Measurements from ENCODE around the gene LDLRAD3. TPM values are rescaled to one million over a fixed set of nuclear protein-coding genes. Genes with fewer than 3 reads are reported as not detected.

Gene LDLRAD3
- total RNA-seq, 5 donors from 2014 or later (not counting 1 experiment from before 2014, with no cell fraction given), result 0.18 to 0.22 TPM; not detected in 3

- no peaks in the 10 kb centered on the region for H3K4me1 ChIP-seq (ENCODE audit: control insufficient read depth in 1 of 2, extremely low read depth in 1 of 2, insufficient read depth in 2 of 2, low read length in 2 of 2)
- H3K36me3 ChIP-seq (ENCODE audit: control insufficient read depth in 2 of 2, extremely low read depth in 1 of 2, insufficient read depth in 1 of 2, low read length in 1 of 2), result no peaks in the 10 kb centered on the region
- DNase-seq (no peak), ATAC-seq (replicated peaks in 1 of 4) (no peak)
- no peaks in the 10 kb centered on the region for H3K4me1 Mint-ChIP-seq
- H3K27me3 ChIP-seq (replicated peaks in 1 of 2; ENCODE audit: control insufficient read depth in 2 of 2, extremely low read depth in 1 of 2, insufficient read depth in 2 of 2, low read length in 1 of 2), result peaks cover 0 to 12% of the 10 kb centered on the region in 2 experiments
- H3K27me3 Mint-ChIP-seq, result peaks cover 35 to 70% of the 10 kb centered on the region in 2 donors
- H3K4me3 Mint-ChIP-seq, result no peak overlapping the region
- no peaks in the 10 kb centered on the region for H3K9me3 ChIP-seq
- H3K4me3 ChIP-seq (ENCODE audit: control insufficient read depth in 1 of 2, extremely low read depth in 1 of 2, low read length in 1 of 2), result no peak overlapping the region
- no peaks in the 10 kb centered on the region for H3K9me3 Mint-ChIP-seq
- no peak overlapping the region for H3K27ac ChIP-seq (ENCODE audit: low read length)
- WGBS (ENCODE audit: insufficient coverage), result 60% methylated on average over 1 of the region's 3 CpGs
- ChIA-PET POLR2A (no interaction called here), CTCF (no interaction called here)
- no peak overlapping the region for H3K27ac Mint-ChIP-seq
- no peaks in the 10 kb centered on the region for H3K36me3 Mint-ChIP-seq
Observed at GRCh38 chr11:36247493-36247892, 303.6 kb downstream of the LDLRAD3 start.

DNA sequence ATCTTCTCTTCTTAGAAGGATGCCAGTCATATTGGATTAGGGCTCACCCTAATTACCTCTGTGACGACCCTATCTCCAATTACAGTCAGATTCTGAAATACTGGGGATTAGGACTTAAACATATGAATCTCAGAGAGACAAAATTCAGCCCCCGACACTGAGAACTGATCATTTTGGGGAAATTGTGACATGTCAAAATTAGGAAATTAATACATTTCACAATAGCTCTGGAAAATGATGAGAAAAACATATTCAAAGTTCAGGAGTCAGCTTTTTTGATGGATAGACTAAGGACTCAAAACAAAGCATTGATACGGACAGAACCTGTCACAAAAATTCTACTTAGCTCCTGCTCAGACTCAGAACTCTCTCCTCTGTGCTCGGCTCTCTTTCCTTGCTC lies 304.6 kb downstream of the LDLRAD3 start:
- peaks cover 31 to 70% of the 10 kb centered on the region in 2 donors for H3K27me3 Mint-ChIP-seq
- no peak for DNase-seq
- no peak for ATAC-seq (replicated peaks in 1 of 4)

DNA sequence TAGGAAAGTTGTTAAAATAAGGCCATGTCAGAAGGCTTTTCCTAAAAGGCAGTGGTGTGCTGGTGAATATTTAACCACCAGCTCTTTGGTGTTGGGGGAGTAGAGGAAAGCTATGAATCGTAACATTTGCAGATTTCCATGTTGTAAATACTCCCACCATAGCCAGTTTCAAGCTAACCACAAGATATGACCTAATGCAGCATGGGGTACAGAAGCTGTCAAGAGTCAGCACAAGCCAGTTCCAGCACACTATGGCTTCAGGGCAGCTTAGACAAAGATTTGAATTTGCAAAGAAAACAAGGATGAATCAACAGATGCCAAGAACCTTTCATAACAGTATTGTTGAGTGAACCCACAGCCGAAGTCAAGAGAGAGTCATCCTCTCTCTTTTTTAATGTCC lies 305.4 kb downstream of the LDLRAD3 start:
- POLR2A ChIA-PET, result no interaction called here

More for the DNA sequence above, 304.6 kb downstream of the LDLRAD3 start:
- ChIA-PET POLR2A (no interaction called here), CTCF (no interaction called here)
- H3K4me1 Mint-ChIP-seq, result no peaks in the 10 kb centered on the region
- Histone ChIP-seq H3K27ac (ENCODE audit: low read length) (no peak overlapping the region), H3K4me3 (ENCODE audit: control insufficient read depth in 1 of 2, extremely low read depth in 1 of 2, low read length in 1 of 2) (no peak overlapping the region), H3K27me3 (replicated peaks in 1 of 2; ENCODE audit: control insufficient read depth in 2 of 2, extremely low read depth in 1 of 2, insufficient read depth in 2 of 2, low read length in 1 of 2) (peaks cover 0 to 10% of the 10 kb centered on the region in 2 experiments), H3K36me3 (ENCODE audit: control insufficient read depth in 2 of 2, extremely low read depth in 1 of 2, insufficient read depth in 1 of 2, low read length in 1 of 2) (no peaks in the 10 kb centered on the region), H3K9me3 (no peaks in the 10 kb centered on the region), H3K4me1 (ENCODE audit: control insufficient read depth in 1 of 2, extremely low read depth in 1 of 2, insufficient read depth in 2 of 2, low read length in 2 of 2) (no peaks in the 10 kb centered on the region)
- H3K4me3 Mint-ChIP-seq, result no peak overlapping the region
- no peaks in the 10 kb centered on the region for H3K9me3 Mint-ChIP-seq
- WGBS (ENCODE audit: insufficient coverage), result 76% methylated on average over 2 of the region's 4 CpGs
- H3K36me3 Mint-ChIP-seq, result no peaks in the 10 kb centered on the region
- H3K27ac Mint-ChIP-seq, result no peak overlapping the region

DNA sequence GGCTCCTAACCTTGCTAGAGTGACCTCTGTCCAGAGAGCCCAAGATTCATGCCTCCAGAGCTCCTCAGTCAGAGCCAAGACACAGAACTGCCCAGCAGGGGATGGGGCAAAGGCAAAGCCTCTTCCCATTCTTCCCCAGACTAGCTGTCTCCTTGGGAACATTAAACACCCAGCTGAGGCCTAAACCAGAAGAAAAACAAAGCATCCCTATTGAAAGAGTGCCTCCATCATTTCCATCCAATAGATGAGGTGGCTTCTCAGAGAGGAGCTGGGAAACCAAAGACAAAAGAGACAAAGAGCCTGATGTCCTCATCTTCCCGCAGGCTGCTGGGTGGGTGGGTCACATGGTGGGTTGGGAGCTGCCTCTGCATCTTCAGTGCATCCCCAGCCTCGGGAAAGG lies 308.0 kb downstream of the LDLRAD3 start:
- peaks cover 0 to 9% of the 10 kb centered on the region in 2 experiments for H3K27me3 ChIP-seq (replicated peaks in 1 of 2; ENCODE audit: control insufficient read depth in 2 of 2, extremely low read depth in 1 of 2, insufficient read depth in 2 of 2, low read length in 1 of 2)
- Mint-ChIP-seq H3K27ac (no peak overlapping the region), H3K9me3 (no peaks in the 10 kb centered on the region), H3K4me3 (no peak overlapping the region), H3K27me3 (peaks cover 30 to 47% of the 10 kb centered on the region in 2 donors), H3K4me1 (no peaks in the 10 kb centered on the region), H3K36me3 (no peaks in the 10 kb centered on the region)
- no peak overlapping the region for H3K4me3 ChIP-seq (ENCODE audit: control insufficient read depth in 1 of 2, extremely low read depth in 1 of 2, low read length in 1 of 2)
- no peak for DNase-seq
- POLR2A ChIA-PET, result no interaction called here
- no peak overlapping the region for H3K27ac ChIP-seq (ENCODE audit: low read length)
- CTCF ChIA-PET, result no interaction called here
- H3K9me3 ChIP-seq, result no peaks in the 10 kb centered on the region
- 40% methylated on average over 1 of the region's 2 CpGs for WGBS (ENCODE audit: insufficient coverage)
- H3K36me3 ChIP-seq (ENCODE audit: control insufficient read depth in 2 of 2, extremely low read depth in 1 of 2, insufficient read depth in 1 of 2, low read length in 1 of 2), result no peaks in the 10 kb centered on the region
- no peaks in the 10 kb centered on the region for H3K4me1 ChIP-seq (ENCODE audit: control insufficient read depth in 1 of 2, extremely low read depth in 1 of 2, insufficient read depth in 2 of 2, low read length in 2 of 2)
- no peak for ATAC-seq (replicated peaks in 1 of 4)

More for the DNA sequence above, 305.4 kb downstream of the LDLRAD3 start:
- H3K27ac Mint-ChIP-seq, result no peak overlapping the region
- H3K4me1 Mint-ChIP-seq, result no peaks in the 10 kb centered on the region
- no peaks in the 10 kb centered on the region for H3K9me3 Mint-ChIP-seq
- no peaks in the 10 kb centered on the region for H3K36me3 Mint-ChIP-seq
- Histone ChIP-seq H3K4me3 (ENCODE audit: control insufficient read depth in 1 of 2, extremely low read depth in 1 of 2, low read length in 1 of 2) (no peak overlapping the region), H3K27me3 (replicated peaks in 1 of 2; ENCODE audit: control insufficient read depth in 2 of 2, extremely low read depth in 1 of 2, insufficient read depth in 2 of 2, low read length in 1 of 2) (peaks cover 0 to 7% of the 10 kb centered on the region in 2 experiments), H3K36me3 (ENCODE audit: control insufficient read depth in 2 of 2, extremely low read depth in 1 of 2, insufficient read depth in 1 of 2, low read length in 1 of 2) (no peaks in the 10 kb centered on the region), H3K9me3 (no peaks in the 10 kb centered on the region), H3K27ac (ENCODE audit: low read length) (no peak overlapping the region), H3K4me1 (ENCODE audit: control insufficient read depth in 1 of 2, extremely low read depth in 1 of 2, insufficient read depth in 2 of 2, low read length in 2 of 2) (no peaks in the 10 kb centered on the region)
- CTCF ChIA-PET, result interaction anchor here (0.5 to 0.6 kb wide), 3 partner anchors 16 to 418 kb away, joined by 3 to 8 read pairs (median 6); no protein-coding TSS in a partner anchor
- DNase-seq (no peak), ATAC-seq (replicated peaks in 1 of 4) (no peak)
- H3K4me3 Mint-ChIP-seq, result no peak overlapping the region
- no CpG with 5 or more reads among the region's 2 CpGs for WGBS (ENCODE audit: insufficient coverage)
- H3K27me3 Mint-ChIP-seq, result peaks cover 32 to 66% of the 10 kb centered on the region in 2 donors

GRCh38 chr11:36253238-36253637 lies 309.4 kb downstream of the LDLRAD3 start:
- Mint-ChIP-seq H3K27ac (no peak overlapping the region), H3K9me3 (no peaks in the 10 kb centered on the region), H3K4me3 (no peak overlapping the region), H3K4me1 (no peaks in the 10 kb centered on the region), H3K36me3 (no peaks in the 10 kb centered on the region), H3K27me3 (peaks cover 36 to 41% of the 10 kb centered on the region in 2 donors)
- ChIA-PET POLR2A (no interaction called here), CTCF (no interaction called here)
- 70% methylated on average over 5 of the region's 5 CpGs for WGBS (ENCODE audit: insufficient coverage)
- Histone ChIP-seq H3K4me1 (ENCODE audit: control insufficient read depth in 1 of 2, extremely low read depth in 1 of 2, insufficient read depth in 2 of 2, low read length in 2 of 2) (no peaks in the 10 kb centered on the region), H3K27ac (ENCODE audit: low read length) (no peak overlapping the region), H3K4me3 (ENCODE audit: control insufficient read depth in 1 of 2, extremely low read depth in 1 of 2, low read length in 1 of 2) (no peak overlapping the region), H3K9me3 (no peaks in the 10 kb centered on the region), H3K27me3 (replicated peaks in 1 of 2; ENCODE audit: control insufficient read depth in 2 of 2, extremely low read depth in 1 of 2, insufficient read depth in 2 of 2, low read length in 1 of 2) (peaks cover 0 to 16% of the 10 kb centered on the region in 2 experiments), H3K36me3 (ENCODE audit: control insufficient read depth in 2 of 2, extremely low read depth in 1 of 2, insufficient read depth in 1 of 2, low read length in 1 of 2) (no peaks in the 10 kb centered on the region)
- DNase-seq (no peak), ATAC-seq (replicated peaks in 1 of 4) (no peak)

DNA sequence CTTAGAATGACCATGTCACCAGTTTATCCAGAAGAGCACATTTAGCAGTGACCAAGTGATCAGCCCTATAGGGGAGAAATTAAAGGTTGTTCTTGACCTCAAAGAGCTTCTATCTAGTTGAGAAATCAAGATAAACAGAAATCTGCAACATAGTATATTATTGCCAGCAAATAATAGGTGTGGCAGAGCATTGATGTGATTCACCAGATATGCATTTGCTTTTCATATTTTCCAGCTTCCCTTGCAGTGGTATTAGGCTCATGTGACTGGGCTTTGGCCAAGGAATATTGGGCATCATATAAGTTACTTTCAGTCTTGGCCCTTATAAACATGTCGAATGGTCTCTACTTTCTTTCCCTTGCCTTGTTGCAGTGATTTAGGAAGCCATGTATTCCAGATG lies 310.9 kb downstream of the LDLRAD3 start:
- Mint-ChIP-seq H3K4me3 (no peak overlapping the region), H3K9me3 (no peaks in the 10 kb centered on the region), H3K27me3 (peaks cover 34 to 41% of the 10 kb centered on the region in 2 donors), H3K27ac (no peak overlapping the region), H3K4me1 (no peaks in the 10 kb centered on the region), H3K36me3 (no peaks in the 10 kb centered on the region)
- CTCF ChIA-PET, result no interaction called here
- no peaks in the 10 kb centered on the region for H3K36me3 ChIP-seq (ENCODE audit: control insufficient read depth in 2 of 2, extremely low read depth in 1 of 2, insufficient read depth in 1 of 2, low read length in 1 of 2)
- ATAC-seq (replicated peaks in 1 of 4), result no peak
- no peak overlapping the region for H3K27ac ChIP-seq (ENCODE audit: low read length)
- no peaks in the 10 kb centered on the region for H3K9me3 ChIP-seq
- no peak for DNase-seq
- H3K27me3 ChIP-seq (replicated peaks in 1 of 2; ENCODE audit: control insufficient read depth in 2 of 2, extremely low read depth in 1 of 2, insufficient read depth in 2 of 2, low read length in 1 of 2), result peaks cover 0 to 29% of the 10 kb centered on the region in 2 experiments
- no CpG with 5 or more reads among the region's 1 CpG for WGBS (ENCODE audit: insufficient coverage)
- no peaks in the 10 kb centered on the region for H3K4me1 ChIP-seq (ENCODE audit: control insufficient read depth in 1 of 2, extremely low read depth in 1 of 2, insufficient read depth in 2 of 2, low read length in 2 of 2)
- H3K4me3 ChIP-seq (ENCODE audit: control insufficient read depth in 1 of 2, extremely low read depth in 1 of 2, low read length in 1 of 2), result no peak overlapping the region
- POLR2A ChIA-PET, result no interaction called here

GRCh38 chr11:36257351-36257750 lies 313.5 kb downstream of the LDLRAD3 start:
- CTCF ChIA-PET, result no interaction called here
- H3K27ac ChIP-seq (ENCODE audit: low read length), result no peak overlapping the region
- H3K4me1 ChIP-seq (ENCODE audit: control insufficient read depth in 1 of 2, extremely low read depth in 1 of 2, insufficient read depth in 2 of 2, low read length in 2 of 2), result no peaks in the 10 kb centered on the region
- H3K9me3 Mint-ChIP-seq, result no peaks in the 10 kb centered on the region
- peaks cover 29 to 41% of the 10 kb centered on the region in 2 donors for H3K27me3 Mint-ChIP-seq
- H3K27me3 ChIP-seq (replicated peaks in 1 of 2; ENCODE audit: control insufficient read depth in 2 of 2, extremely low read depth in 1 of 2, insufficient read depth in 2 of 2, low read length in 1 of 2), result peaks cover 0 to 36% of the 10 kb centered on the region in 2 experiments
- no peaks in the 10 kb centered on the region for H3K9me3 ChIP-seq
- DNase-seq (no peak), ATAC-seq (replicated peaks in 1 of 4) (no peak)
- H3K36me3 ChIP-seq (ENCODE audit: control insufficient read depth in 2 of 2, extremely low read depth in 1 of 2, insufficient read depth in 1 of 2, low read length in 1 of 2), result no peaks in the 10 kb centered on the region
- H3K27ac Mint-ChIP-seq, result no peak overlapping the region
- H3K4me1 Mint-ChIP-seq, result no peaks in the 10 kb centered on the region
- POLR2A ChIA-PET, result no interaction called here
- H3K36me3 Mint-ChIP-seq, result no peaks in the 10 kb centered on the region
- no peak overlapping the region for H3K4me3 Mint-ChIP-seq
- no peak overlapping the region for H3K4me3 ChIP-seq (ENCODE audit: control insufficient read depth in 1 of 2, extremely low read depth in 1 of 2, low read length in 1 of 2)
- 65% methylated on average over 5 of the region's 5 CpGs for WGBS (ENCODE audit: insufficient coverage)

Measured in T-cell (primary cell).